HG03108 (cell line): ENCODE data around the gene CIAPIN1.

ENCODE experiments used
- ATAC-seq: cut with Tn5 transposase; IDR thresholded peaks from one replicate; pipeline ENCODE4 v1.9.1; 2021; ENCODE audit warnings: moderate library complexity; ENCODE audit not compliant: unreplicated experiment

The CIAPIN1 gene

DNA sequence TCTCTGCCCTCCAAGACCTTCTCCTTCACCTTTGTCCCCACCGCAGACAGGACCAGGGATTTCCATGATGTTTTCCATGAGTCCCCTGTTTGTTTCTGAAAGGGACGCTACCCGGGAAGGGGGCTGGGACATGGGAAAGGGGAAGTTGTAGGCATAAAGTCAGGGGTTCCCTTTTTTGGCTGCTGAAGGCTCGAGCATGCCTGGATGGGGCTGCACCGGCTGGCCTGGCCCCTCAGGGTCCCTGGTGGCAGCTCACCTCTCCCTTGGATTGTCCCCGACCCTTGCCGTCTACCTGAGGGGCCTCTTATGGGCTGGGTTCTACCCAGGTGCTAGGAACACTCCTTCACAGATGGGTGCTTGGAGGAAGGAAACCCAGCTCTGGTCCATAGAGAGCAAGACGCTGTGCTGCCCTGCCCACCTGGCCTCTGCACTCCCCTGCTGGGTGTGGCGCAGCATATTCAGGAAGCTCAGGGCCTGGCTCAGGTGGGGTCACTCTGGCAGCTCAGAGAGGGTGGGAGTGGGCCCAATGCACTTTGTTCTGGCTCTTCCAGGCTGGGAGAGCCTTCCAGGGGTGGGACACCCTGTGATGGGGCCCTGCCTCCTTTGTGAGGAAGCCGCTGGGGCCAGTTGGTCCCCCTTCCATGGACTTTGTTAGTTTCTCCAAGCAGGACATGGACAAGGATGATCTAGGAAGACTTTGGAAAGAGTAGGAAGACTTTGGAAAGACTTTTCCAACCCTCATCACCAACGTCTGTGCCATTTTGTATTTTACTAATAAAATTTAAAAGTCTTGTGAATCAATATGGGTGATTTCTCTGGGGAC lies 62.7 kb downstream of the CIAPIN1 start:
- no peak for ATAC-seq

DNA sequence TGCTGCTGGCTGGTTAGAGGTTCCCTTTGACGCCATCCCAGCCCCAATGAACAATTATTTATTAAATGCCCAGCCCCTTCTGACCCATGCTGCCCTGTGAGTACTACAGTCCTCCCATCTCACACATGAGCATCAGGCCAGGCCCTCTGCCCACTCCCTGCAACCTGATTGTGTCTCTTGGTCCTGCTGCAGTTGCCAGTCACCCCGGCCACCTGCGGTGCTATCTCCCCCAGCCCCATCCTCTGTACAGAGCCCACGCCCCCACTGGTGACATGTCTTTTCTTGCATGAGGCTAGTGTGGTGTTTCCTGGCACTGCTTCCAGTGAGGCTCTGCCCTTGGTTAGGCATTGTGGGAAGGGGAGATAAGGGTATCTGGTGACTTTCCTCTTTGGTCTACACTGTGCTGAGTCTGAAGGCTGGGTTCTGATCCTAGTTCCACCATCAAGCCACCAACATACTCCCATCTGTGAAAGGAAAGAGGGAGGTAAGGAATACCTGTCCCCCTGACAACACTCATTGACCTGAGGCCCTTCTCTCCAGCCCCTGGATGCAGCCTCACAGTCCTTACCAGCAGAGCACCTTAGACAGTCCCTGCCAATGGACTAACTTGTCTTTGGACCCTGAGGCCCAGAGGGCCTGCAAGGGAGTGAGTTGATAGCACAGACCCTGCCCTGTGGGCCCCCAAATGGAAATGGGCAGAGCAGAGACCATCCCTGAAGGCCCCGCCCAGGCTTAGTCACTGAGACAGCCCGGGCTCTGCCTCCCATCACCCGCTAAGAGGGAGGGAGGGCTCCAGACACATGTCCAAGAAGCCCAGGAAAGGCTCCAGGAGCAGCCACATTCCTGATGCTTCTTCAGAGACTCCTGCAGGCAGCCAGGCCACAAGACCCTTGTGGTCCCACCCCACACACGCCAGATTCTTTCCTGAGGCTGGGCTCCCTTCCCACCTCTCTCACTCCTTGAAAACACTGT lies 63.6 kb downstream of the CIAPIN1 start:
- ATAC-seq, result no peak

GRCh38 chr16:57382535-57383275 lies 64.5 kb downstream of the CIAPIN1 start:
- no peak for ATAC-seq

GRCh38 chr16:57381791-57382534 lies 65.2 kb downstream of the CIAPIN1 start:
- ATAC-seq, result no peak

DNA sequence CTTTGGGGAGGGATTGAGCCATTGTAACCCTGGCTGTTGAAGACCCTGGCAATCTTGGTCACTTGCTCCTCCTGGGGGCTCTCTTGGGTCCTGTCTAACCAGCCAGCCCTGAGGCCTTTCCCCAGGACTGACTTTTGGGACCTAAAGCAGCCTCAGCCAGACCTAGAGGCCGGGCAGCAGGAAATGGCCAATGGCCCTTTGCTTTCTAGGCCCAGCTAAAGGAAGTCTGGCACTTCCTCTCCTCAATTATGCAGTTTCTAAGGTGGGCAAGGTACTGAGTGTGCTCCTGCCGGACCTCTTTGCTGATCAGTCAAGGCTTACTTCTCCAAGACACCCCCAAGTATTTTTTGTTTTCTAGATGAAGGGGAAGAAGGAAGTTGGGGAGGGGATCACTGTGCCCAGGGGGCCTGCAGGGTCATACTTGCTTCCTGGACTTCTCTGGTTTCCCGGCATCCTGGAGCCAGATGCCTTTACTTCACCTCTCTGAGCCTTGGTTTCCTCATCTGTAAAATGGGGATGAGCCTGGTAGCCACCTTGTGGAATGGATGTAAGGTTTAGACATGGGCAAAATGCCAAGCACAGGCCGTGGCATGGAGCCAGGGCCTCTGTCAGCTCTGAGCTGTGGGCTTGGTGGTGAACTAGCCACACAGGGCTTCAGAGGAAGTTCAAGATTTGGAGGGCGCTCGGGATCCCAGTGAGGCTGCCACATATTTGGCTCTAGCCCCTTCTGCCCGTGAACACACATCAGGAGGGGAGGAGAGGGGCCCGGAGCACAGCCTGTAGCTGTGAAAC lies 66.3 kb downstream of the CIAPIN1 start:
- ATAC-seq, result no peak

DNA sequence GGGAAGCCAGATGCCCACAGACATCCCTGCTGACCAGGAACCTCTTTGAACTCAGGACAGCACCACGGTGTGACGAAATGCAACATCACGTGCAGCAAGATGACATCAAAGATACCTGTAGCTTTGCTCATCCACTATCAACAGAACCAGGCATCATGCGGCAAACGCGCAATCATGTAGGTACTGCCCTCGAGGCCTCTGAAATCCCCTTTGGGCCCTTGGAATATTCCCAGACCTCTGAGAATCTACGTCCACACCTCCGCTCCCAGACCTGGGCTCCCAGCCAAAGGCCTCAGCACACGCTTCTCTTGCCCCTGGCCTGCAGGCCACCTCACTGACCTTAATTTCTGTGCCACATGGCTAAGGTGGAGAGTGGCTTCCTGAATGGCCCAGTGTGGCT lies 67.6 kb downstream of the CIAPIN1 start:
- ATAC-seq, result no peak
